Measurements from ENCODE around the gene IST1. TPM values are rescaled to one million over a fixed set of nuclear protein-coding genes. Genes with fewer than 3 reads are reported as not detected.

IST1 gene
- total RNA-seq, 2 experiments from 2014 or later = 191 to 192 TPM

DNA sequence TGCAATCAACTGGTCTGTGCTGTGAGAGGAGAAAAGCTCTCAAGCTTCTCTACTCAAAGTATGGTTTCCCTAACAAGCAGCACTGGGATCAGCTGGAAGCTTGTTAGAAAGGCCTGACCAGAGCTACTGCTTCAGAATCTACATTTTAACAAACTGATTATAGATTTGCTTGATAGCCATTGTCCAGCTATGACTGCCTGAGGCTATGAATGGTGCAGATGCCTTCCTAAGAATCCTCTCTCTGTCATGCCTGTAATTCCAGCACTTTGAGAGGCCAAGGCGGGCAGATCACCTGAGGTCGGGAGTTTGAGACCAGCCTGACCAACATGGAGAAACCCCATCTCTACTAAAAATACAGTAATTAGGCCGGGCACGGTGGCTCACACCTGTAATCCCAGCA, 76.2 kb downstream of the IST1 start:
- no peaks in the 10 kb centered on the region for H3K4me1 Mint-ChIP-seq (ENCODE audit: low read depth)
- no peak overlapping the region for H3K27ac Mint-ChIP-seq
- H3K9me3 Mint-ChIP-seq = no peaks in the 10 kb centered on the region
- H3K4me3 Mint-ChIP-seq = no peak overlapping the region
- DNase-seq = no peak
- ChIA-PET POLR2A (no interaction called here), CTCF (interaction anchor here (1.1 to 3.0 kb wide), 2 partner anchors 11 to 361 kb away, joined by 3 to 17 read pairs; no protein-coding TSS in a partner anchor)
- no peaks in the 10 kb centered on the region for H3K27me3 Mint-ChIP-seq
- H3K36me3 Mint-ChIP-seq = no peaks in the 10 kb centered on the region
- intact Hi-C loops (cut with micrococcal nuclease) = no loop called here

DNA sequence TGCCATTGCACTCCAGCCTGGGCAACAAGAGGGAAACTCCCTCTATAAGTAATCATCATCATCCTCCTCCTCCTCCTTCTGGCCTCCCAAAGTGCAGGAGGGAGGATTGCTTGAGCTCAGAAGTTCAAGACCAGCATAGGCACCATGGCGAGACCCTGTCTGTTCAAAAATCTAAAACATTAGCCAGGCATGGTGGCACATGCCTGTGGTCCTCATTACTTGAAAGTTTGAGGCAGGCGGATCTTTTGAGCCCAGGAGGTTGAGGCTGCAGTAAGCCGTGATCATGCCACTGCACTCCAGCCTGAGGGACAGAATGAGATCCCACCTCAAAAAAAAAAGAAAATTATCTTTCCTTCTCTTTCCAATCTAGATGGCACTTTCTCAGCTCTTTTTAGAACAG, 77.0 kb downstream of the IST1 start:
- H3K9me3 Mint-ChIP-seq = no peaks in the 10 kb centered on the region
- intact Hi-C loops (cut with micrococcal nuclease) = no loop called here
- no peaks in the 10 kb centered on the region for H3K4me1 Mint-ChIP-seq (ENCODE audit: low read depth)
- H3K27ac Mint-ChIP-seq = no peak overlapping the region
- ChIA-PET CTCF (interaction anchor here (3.0 kb wide), 1 partner anchor 11 kb away, joined by 17 read pairs; no protein-coding TSS in a partner anchor), POLR2A (interaction anchor here (0.7 kb wide), 1 partner anchor 89 kb away, joined by 3 read pairs; no protein-coding TSS in a partner anchor)
- DNase-seq = no peak
- H3K4me3 Mint-ChIP-seq = no peak overlapping the region
- no peaks in the 10 kb centered on the region for H3K27me3 Mint-ChIP-seq
- H3K36me3 Mint-ChIP-seq = no peaks in the 10 kb centered on the region

DNA sequence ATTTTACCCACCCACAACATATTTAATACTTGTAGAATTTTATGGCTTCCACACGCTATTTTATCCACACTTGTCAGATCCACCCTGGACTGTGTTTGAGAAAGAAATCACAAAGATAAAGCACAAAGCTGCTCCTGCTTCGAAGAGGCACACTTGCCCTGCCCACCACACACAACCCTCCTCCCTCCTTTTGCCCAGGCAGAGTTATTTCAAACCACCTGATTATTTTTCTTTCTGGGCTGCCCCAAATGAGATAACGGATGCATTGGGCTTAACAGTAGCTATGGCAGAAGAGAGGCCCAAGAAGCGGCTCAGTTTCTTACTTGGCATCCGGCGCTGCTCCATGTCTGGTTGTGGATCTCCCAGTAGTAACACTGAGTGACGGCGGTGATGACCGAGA, 77.7 kb downstream of the IST1 start:
- no peaks in the 10 kb centered on the region for H3K27me3 Mint-ChIP-seq
- no peaks in the 10 kb centered on the region for H3K9me3 Mint-ChIP-seq
- ChIA-PET POLR2A (no interaction called here), CTCF (interaction anchor here (0.9 to 3.0 kb wide), 2 partner anchors 12 to 272 kb away, joined by 3 to 17 read pairs; no protein-coding TSS in a partner anchor)
- H3K4me3 Mint-ChIP-seq = no peak overlapping the region
- H3K4me1 Mint-ChIP-seq (ENCODE audit: low read depth) = no peaks in the 10 kb centered on the region
- H3K36me3 Mint-ChIP-seq = no peaks in the 10 kb centered on the region
- intact Hi-C loops (cut with micrococcal nuclease) = no loop called here
- no peak overlapping the region for H3K27ac Mint-ChIP-seq
- DNase-seq = no peak

DNA sequence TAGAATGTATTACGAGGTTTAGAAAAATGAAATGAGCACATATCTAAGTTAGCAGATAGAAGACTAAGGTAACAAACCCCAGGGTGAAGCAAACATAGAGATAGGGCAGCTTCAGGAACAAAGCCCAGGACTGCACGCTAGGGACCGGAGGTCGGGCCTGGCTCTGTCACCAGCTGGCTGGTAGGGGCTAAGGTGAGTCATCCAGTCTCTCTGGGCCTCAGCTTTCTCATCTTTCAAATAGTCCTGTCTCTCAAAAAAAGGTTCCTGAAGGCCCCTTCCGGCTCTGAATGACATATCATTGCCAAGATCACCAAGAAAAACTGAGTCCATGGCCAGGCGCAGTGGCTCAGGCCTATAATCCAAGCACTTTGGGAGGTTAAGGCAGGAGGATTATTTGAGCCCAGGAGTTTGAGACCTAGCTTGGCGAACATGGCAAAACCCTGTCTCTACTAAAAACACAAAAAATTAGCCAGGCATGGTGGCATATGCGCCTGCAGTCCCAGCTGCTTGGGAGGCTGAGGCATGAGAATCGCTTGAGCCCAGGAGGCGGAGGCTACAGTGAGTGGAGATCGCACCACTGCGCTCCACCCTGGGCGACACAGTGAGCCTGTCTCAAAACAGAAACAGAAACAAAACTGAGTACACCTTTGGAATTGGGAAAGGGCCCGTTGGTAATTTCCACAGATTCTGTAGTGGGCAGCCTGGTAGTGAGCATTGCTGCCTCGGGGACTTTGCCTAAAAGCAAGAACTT, 78.9 kb downstream of the IST1 start:
- H3K27me3 Mint-ChIP-seq = no peaks in the 10 kb centered on the region

More for the DNA sequence above, 78.9 kb downstream of the IST1 start:
- Mint-ChIP-seq H3K9me3 (no peaks in the 10 kb centered on the region), H3K4me1 (ENCODE audit: low read depth) (no peaks in the 10 kb centered on the region), H3K36me3 (no peaks in the 10 kb centered on the region), H3K27ac (no peak overlapping the region), H3K4me3 (no peak overlapping the region)
- DNase-seq = no peak
- CTCF ChIA-PET = no interaction called here
- POLR2A ChIA-PET = no interaction called here
- intact Hi-C loops (cut with micrococcal nuclease) = no loop called here

Other genes with a start within 250 kb of the IST1 start
- 10 to 100 TPM; 10.2 to 11.2 TPM for gene PHLPP2, start 170.8 kb upstream of the IST1 start, total RNA-seq
- gene AP1G1, start 86.7 kb upstream of the IST1 start, total RNA-seq = 10 to 100 TPM; 65.9 to 66.9 TPM
- gene ATXN1L, start 49.6 kb upstream of the IST1 start, total RNA-seq = 10 to 100 TPM; 14.6 to 15.1 TPM
- gene ZNF821, start 11.3 kb upstream of the IST1 start, total RNA-seq = 1 to 10 TPM; 6.8 to 7.3 TPM
- not detected for gene PKD1L3, start 104.9 kb downstream of the IST1 start, total RNA-seq
- gene DHODH, start 113.2 kb downstream of the IST1 start, total RNA-seq = 10 to 100 TPM; 16.9 to 18.6 TPM
- not detected for gene HP, start 159.0 kb downstream of the IST1 start, total RNA-seq
- not detected for gene HPR, start 167.7 kb downstream of the IST1 start, total RNA-seq
- gene TXNL4B, start 198.1 kb downstream of the IST1 start, total RNA-seq = 10 to 100 TPM; 18.3 to 20.1 TPM
- 10 to 100 TPM; 72.2 to 77.7 TPM for gene DHX38, start 198.3 kb downstream of the IST1 start, total RNA-seq